Endothelial cell (in vitro differentiated cells): ENCODE data around the gene VPS26B. TPM values are rescaled to one million over a fixed set of nuclear protein-coding genes. Genes with fewer than 3 reads are reported as not detected.

Experiments used
- DNase-seq: peaks from one replicate; pipeline ENCODE4 v3.0.0; 2021; ENCODE audit warnings: low spot score
- H3K27ac Mint-ChIP-seq: one replicate; pipeline ENCODE4 v1.8.0; 2021; ENCODE audit warnings: mixed read lengths, inconsistent platforms; ENCODE audit not compliant: unreplicated experiment
- H3K27me3 Mint-ChIP-seq: one replicate; pipeline ENCODE4 v1.8.0; 2021; ENCODE audit warnings: mild to moderate bottlenecking, moderate library complexity, mixed read lengths, inconsistent platforms; ENCODE audit not compliant: unreplicated experiment
- H3K36me3 Mint-ChIP-seq: one replicate; pipeline ENCODE4 v1.8.0; 2021; ENCODE audit warnings: mild to moderate bottlenecking, low read depth, mixed read lengths, inconsistent platforms; ENCODE audit not compliant: unreplicated experiment
- H3K4me1 Mint-ChIP-seq: one replicate; pipeline ENCODE4 v1.8.0; 2021; ENCODE audit warnings: mild to moderate bottlenecking, mixed read lengths, inconsistent platforms; ENCODE audit not compliant: unreplicated experiment
- H3K4me3 Mint-ChIP-seq: one replicate; pipeline ENCODE4 v1.8.0; 2021; ENCODE audit warnings: mild to moderate bottlenecking, mixed read lengths, inconsistent platforms; ENCODE audit not compliant: unreplicated experiment
- H3K9me3 Mint-ChIP-seq: one replicate; pipeline ENCODE4 v1.8.0; 2021; ENCODE audit warnings: mixed read lengths, inconsistent platforms; ENCODE audit not compliant: unreplicated experiment
- total RNA-seq: library from RNA; stranded (reverse); fragmentation: NEBNext Ultra II Directional; extraction: Animal tissue kit (Norgen Biotek cat#: 25700); gene quantifications from one replicate; pipeline ENCODE4 v1.2.1, GENCODE V29; 2021; ENCODE audit not compliant: unreplicated experiment
- TF ChIP-seq, protein P1 (sequence below): fragments of 200-600 bp; sonication (generic); IDR thresholded peaks from one replicate; pipeline ENCODE4 v1.5.0; 2021; ENCODE audit warnings: antibody characterized with exemption; ENCODE audit not compliant: unreplicated experiment

VPS26B gene
- total RNA-seq, 1 donor from 2014 or later: 132 TPM

DNA sequence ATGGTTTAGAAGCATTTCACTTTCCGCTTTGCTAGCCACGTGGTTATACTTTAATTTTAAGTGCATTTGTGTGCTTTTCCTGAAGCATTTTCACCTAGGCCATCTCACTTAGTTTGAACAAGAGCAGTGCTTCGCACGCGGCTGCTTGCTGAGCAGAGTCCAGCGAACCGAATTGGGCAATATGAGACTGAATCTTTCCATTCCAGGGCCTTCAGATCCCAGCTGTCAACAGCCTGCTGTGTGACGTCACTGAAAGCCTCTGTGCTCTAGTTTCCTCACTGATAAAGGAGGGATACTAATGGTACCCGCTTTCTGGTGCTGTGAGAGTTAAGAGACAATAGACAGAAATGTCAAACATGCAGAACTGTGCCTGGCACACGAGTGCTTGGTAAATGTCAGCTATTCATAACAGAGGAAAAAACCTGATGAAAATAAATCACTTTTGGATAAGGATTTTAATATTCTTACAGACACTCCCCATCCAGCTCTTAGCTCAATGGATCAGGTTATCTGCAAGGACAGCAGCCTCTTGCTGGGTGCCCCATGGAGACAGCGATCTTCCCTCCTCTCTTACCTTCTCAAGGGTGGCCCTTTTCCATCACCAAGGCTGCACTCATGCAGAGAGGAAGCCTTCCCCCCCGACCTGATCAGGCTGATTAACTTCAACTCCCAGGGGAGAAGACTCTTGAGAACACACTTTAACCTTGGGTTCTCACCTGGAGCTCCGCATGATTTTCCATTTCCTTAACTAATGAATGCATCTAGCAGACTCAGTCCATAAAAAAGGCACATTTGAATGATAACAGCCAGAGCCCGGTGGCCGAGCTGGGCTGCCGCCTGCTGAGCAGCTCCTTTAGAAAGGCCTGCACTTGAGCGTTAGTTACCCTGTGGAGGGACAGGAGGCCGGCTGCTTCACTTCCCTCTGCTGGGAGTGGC, 48.2 kb downstream of the VPS26B start:
- Mint-ChIP-seq H3K4me3 (no peak overlapping the region), H3K4me1 (peaks cover 27% of the 10 kb centered on the region), H3K27ac (no peak overlapping the region), H3K27me3 (peaks cover 13% of the 10 kb centered on the region), H3K36me3 (no peaks in the 10 kb centered on the region), H3K9me3 (no peaks in the 10 kb centered on the region)
- TF ChIP-seq, protein P1, sequence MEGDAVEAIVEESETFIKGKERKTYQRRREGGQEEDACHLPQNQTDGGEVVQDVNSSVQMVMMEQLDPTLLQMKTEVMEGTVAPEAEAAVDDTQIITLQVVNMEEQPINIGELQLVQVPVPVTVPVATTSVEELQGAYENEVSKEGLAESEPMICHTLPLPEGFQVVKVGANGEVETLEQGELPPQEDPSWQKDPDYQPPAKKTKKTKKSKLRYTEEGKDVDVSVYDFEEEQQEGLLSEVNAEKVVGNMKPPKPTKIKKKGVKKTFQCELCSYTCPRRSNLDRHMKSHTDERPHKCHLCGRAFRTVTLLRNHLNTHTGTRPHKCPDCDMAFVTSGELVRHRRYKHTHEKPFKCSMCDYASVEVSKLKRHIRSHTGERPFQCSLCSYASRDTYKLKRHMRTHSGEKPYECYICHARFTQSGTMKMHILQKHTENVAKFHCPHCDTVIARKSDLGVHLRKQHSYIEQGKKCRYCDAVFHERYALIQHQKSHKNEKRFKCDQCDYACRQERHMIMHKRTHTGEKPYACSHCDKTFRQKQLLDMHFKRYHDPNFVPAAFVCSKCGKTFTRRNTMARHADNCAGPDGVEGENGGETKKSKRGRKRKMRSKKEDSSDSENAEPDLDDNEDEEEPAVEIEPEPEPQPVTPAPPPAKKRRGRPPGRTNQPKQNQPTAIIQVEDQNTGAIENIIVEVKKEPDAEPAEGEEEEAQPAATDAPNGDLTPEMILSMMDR: no peak
- no peak for DNase-seq

GRCh38 chr11:134273317-134273712, 48.8 kb downstream of the VPS26B start:
- Mint-ChIP-seq H3K4me1 (peaks cover 20% of the 10 kb centered on the region), H3K9me3 (no peaks in the 10 kb centered on the region), H3K4me3 (no peak overlapping the region), H3K27me3 (peaks cover 13% of the 10 kb centered on the region), H3K27ac (no peak overlapping the region), H3K36me3 (no peaks in the 10 kb centered on the region)
- DNase-seq: no peak
- TF ChIP-seq, protein P1: no peak

DNA sequence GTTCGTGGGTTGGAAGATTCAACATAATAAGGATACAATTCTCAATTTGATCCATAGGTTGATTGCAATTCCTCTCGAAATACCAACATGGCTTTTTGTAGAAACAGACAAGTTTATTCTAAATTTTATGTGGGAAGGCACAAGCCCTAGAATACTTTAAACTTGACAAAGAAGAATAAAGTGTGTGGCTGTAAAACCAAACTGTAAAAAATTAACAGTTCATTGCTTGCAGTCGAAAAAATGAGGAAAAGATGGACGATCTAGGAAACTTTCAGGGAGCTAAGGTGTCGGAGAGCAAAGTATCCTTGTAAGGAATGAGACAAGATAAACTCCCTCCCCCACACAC, 50.7 kb downstream of the VPS26B start:
- peaks cover 20% of the 10 kb centered on the region for H3K4me1 Mint-ChIP-seq

GRCh38 chr11:134275534-134276395, 51.3 kb downstream of the VPS26B start, which contains the start of gene GLB1L3:
Gene GLB1L3, plus strand, starts transcription at chr11:134276379. Its CDS starts 362 bp downstream, at chr11:134276741.
- TF ChIP-seq, protein P1: peak; percentile 40
- Mint-ChIP-seq H3K36me3 (no peaks in the 10 kb centered on the region), H3K27ac (peak within 1 kb of the TSS; percentile 66), H3K4me1 (peaks cover 20% of the 10 kb centered on the region), H3K4me3 (peak within 1 kb of the TSS; percentile 93), H3K9me3 (no peaks in the 10 kb centered on the region), H3K27me3 (peaks cover 10% of the 10 kb centered on the region)
- peak; percentile 68 for DNase-seq

More for the DNA sequence above, 50.7 kb downstream of the VPS26B start:
- H3K36me3 Mint-ChIP-seq: no peaks in the 10 kb centered on the region
- H3K4me3 Mint-ChIP-seq: peak overlapping the region; percentile 88
- DNase-seq: no peak
- TF ChIP-seq, protein P1: no peak
- H3K27ac Mint-ChIP-seq: peak overlapping the region; percentile 66
- peaks cover 12% of the 10 kb centered on the region for H3K27me3 Mint-ChIP-seq
- no peaks in the 10 kb centered on the region for H3K9me3 Mint-ChIP-seq
